Measurements from ENCODE around the gene ABCA9. TPM values are rescaled to one million over a fixed set of nuclear protein-coding genes. Genes with fewer than 3 reads are reported as not detected.

The ABCA9 gene
- polyA plus RNA-seq, 1 donor (not counting 4 experiments of a cell fraction or from before 2014, with no cell fraction given), result 0.17 TPM

DNA sequence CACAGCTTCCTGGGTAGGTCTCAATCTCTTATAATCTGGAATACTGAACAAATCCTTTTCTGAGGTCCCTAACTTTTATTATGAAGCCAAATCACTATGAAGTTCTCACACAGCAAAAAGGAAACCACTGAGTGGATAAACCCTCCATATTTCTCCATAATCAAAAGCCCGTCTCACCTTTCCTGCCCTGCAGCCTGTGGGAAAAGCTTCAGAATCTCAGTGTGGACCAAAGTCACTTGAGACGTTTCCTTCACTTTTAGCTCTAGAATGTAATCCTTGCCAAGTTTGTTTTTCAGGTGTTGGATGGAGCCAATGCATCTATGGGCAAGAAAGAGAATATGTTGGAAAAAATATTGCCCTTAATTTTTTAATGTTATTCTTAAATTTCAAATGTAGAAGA lies 22.0 kb upstream of the ABCA9 start:
- Histone ChIP-seq H3K4me3 (ENCODE audit: control insufficient read depth in 2 of 3, extremely low read depth in 1 of 3, insufficient read depth in 2 of 3, low read depth in 1 of 3, low read length in 3 of 3) (no peak overlapping the region), H3K27me3 (ENCODE audit: control insufficient read depth, extremely low read depth, insufficient read depth, low read length) (no peaks in the 10 kb centered on the region), H2AFZ (ENCODE audit: control insufficient read depth, low read length) (no peak overlapping the region), H3K4me2 (ENCODE audit: control insufficient read depth, extremely low read depth, insufficient read depth, low read depth, low read length) (no peak overlapping the region), H3K27ac (ENCODE audit: control insufficient read depth, insufficient read depth, low read length) (no peak overlapping the region), H3K9me1 (ENCODE audit: control insufficient read depth, extremely low read depth, insufficient read depth, low read length) (no peaks in the 10 kb centered on the region), H3K9ac (ENCODE audit: control insufficient read depth, extremely low read depth, insufficient read depth, low read length) (no peak overlapping the region), H3K4me1 (ENCODE audit: control insufficient read depth, extremely low read depth, insufficient read depth, low read length) (no peaks in the 10 kb centered on the region), H3K36me3 (ENCODE audit: control insufficient read depth in 2 of 2, extremely low read depth in 1 of 2, insufficient read depth in 2 of 2, low read length in 2 of 2) (no peaks in the 10 kb centered on the region), H4K20me1 (ENCODE audit: control insufficient read depth, extremely low read depth, insufficient read depth, low read length) (no peaks in the 10 kb centered on the region), H3K9me3 (ENCODE audit: control insufficient read depth, low read depth, low read length) (peaks cover 2% of the 10 kb centered on the region), H3K79me2 (ENCODE audit: control insufficient read depth, insufficient read depth, low read length) (no peaks in the 10 kb centered on the region)
- DNase-seq (ENCODE audit: low read depth, low spot score), result no peak
- FAIRE-seq, result no peak
- TF ChIP-seq, protein P1, sequence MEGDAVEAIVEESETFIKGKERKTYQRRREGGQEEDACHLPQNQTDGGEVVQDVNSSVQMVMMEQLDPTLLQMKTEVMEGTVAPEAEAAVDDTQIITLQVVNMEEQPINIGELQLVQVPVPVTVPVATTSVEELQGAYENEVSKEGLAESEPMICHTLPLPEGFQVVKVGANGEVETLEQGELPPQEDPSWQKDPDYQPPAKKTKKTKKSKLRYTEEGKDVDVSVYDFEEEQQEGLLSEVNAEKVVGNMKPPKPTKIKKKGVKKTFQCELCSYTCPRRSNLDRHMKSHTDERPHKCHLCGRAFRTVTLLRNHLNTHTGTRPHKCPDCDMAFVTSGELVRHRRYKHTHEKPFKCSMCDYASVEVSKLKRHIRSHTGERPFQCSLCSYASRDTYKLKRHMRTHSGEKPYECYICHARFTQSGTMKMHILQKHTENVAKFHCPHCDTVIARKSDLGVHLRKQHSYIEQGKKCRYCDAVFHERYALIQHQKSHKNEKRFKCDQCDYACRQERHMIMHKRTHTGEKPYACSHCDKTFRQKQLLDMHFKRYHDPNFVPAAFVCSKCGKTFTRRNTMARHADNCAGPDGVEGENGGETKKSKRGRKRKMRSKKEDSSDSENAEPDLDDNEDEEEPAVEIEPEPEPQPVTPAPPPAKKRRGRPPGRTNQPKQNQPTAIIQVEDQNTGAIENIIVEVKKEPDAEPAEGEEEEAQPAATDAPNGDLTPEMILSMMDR (optimal IDR thresholded peaks at IDR 0.05 in 1 of 3, IDR thresholded peaks at IDR 0.05 in 1 of 3, conservative IDR thresholded peaks at IDR 0.05 in 1 of 3; ENCODE audit: extremely low read depth in 1 of 3, insufficient read depth in 2 of 3, low read length in 3 of 3), result no peak
- TF ChIP-seq EZH2 (IDR thresholded peaks at IDR 0.05; ENCODE audit: low read length), result no peak
- dilution Hi-C loops (cut with MboI; ENCODE audit: extremely low pct_ligation_motif_present, low sequenced_read_pairs), result no loop called here

DNA sequence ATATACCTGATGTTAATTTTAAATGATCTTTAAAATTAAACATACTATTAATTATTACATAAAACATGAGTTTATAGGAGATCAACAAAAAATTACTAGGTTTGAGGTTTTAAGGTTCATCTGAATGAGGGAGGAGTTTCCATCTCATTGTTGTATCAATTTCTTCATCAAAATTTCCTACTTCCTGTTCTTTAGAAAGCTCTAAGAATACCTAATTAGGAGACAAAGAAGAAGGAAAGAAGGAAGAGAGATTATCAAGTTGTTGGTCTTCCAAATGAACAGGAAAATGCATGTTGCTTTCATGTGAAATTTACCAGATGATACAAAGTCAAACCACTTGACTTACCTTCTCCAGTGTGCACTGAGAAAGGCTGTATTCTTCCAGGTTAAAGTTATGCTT lies 18.1 kb upstream of the ABCA9 start:
- DNase-seq (ENCODE audit: low read depth, low spot score), result no peak
- Histone ChIP-seq H2AFZ (ENCODE audit: control insufficient read depth, low read length) (no peak overlapping the region), H3K4me1 (ENCODE audit: control insufficient read depth, extremely low read depth, insufficient read depth, low read length) (no peaks in the 10 kb centered on the region), H3K27ac (ENCODE audit: control insufficient read depth, insufficient read depth, low read length) (no peak overlapping the region), H3K79me2 (ENCODE audit: control insufficient read depth, insufficient read depth, low read length) (no peaks in the 10 kb centered on the region), H3K9me1 (ENCODE audit: control insufficient read depth, extremely low read depth, insufficient read depth, low read length) (no peaks in the 10 kb centered on the region), H3K9ac (ENCODE audit: control insufficient read depth, extremely low read depth, insufficient read depth, low read length) (no peak overlapping the region), H3K36me3 (ENCODE audit: control insufficient read depth in 2 of 2, extremely low read depth in 1 of 2, insufficient read depth in 2 of 2, low read length in 2 of 2) (no peaks in the 10 kb centered on the region), H3K9me3 (ENCODE audit: control insufficient read depth, low read depth, low read length) (peaks cover 2% of the 10 kb centered on the region), H3K27me3 (ENCODE audit: control insufficient read depth, extremely low read depth, insufficient read depth, low read length) (no peaks in the 10 kb centered on the region), H4K20me1 (ENCODE audit: control insufficient read depth, extremely low read depth, insufficient read depth, low read length) (no peaks in the 10 kb centered on the region), H3K4me3 (ENCODE audit: control insufficient read depth in 2 of 3, extremely low read depth in 1 of 3, insufficient read depth in 2 of 3, low read depth in 1 of 3, low read length in 3 of 3) (no peak overlapping the region), H3K4me2 (ENCODE audit: control insufficient read depth, extremely low read depth, insufficient read depth, low read depth, low read length) (no peak overlapping the region)
- no peak for FAIRE-seq
- TF ChIP-seq EZH2 (IDR thresholded peaks at IDR 0.05; ENCODE audit: low read length), result no peak
- TF ChIP-seq, protein P1 (optimal IDR thresholded peaks at IDR 0.05 in 1 of 3, IDR thresholded peaks at IDR 0.05 in 1 of 3, conservative IDR thresholded peaks at IDR 0.05 in 1 of 3; ENCODE audit: extremely low read depth in 1 of 3, insufficient read depth in 2 of 3, low read length in 3 of 3), result no peak
- dilution Hi-C loops (cut with MboI; ENCODE audit: extremely low pct_ligation_motif_present, low sequenced_read_pairs), result no loop called here

Data from keratinocyte (primary cell).